Smooth muscle cell (in vitro differentiated cells): ENCODE data around the gene PPP2CA. TPM values are rescaled to one million over a fixed set of nuclear protein-coding genes. Genes with fewer than 3 reads are reported as not detected.

ENCODE experiments used
- DNase-seq: peaks from one replicate; lab custom pipeline; 2025; ENCODE audit not compliant: unreplicated experiment; lab: John Stamatoyannopoulos, UW
- H2AFZ ChIP-seq: fragments of 200-600 bp; sonication (generic); 2 replicates; pipeline ENCODE4 v1.6.0; 2016; ENCODE audit warnings: antibody characterized with exemption, low read depth, mild to moderate bottlenecking
- H3F3A ChIP-seq: fragments of 200-600 bp; sonication (generic); 2 replicates; pipeline ENCODE4 v1.6.0; 2017; ENCODE audit warnings: antibody characterized with exemption, low read depth
- H3K27ac ChIP-seq: fragments of 200-600 bp; sonication (generic); 2 replicates; pipeline ENCODE4 v1.5.1; 2016; ENCODE audit warnings: low read depth, mild to moderate bottlenecking
- H3K27me3 ChIP-seq: fragments of 200-600 bp; sonication (generic); 2 replicates; pipeline ENCODE4 v1.6.1; 2016; ENCODE audit warnings: low read depth, mild to moderate bottlenecking
- H3K36me3 ChIP-seq: fragments of 200-600 bp; sonication (generic); 2 replicates; pipeline ENCODE4 v1.5.1; 2016; ENCODE audit warnings: low read depth
- H3K4me1 ChIP-seq: fragments of 200-600 bp; sonication (generic); 2 replicates; pipeline ENCODE4 v1.5.1; 2016; ENCODE audit warnings: low read depth
- H3K4me2 ChIP-seq: fragments of 200-600 bp; sonication (generic); 2 replicates; pipeline ENCODE4 v1.6.0; 2016; ENCODE audit warnings: mild to moderate bottlenecking
- H3K4me3 ChIP-seq: fragments of 200-600 bp; sonication (generic); 2 replicates; pipeline ENCODE4 v1.5.1; 2016; ENCODE audit warnings: mild to moderate bottlenecking
- H3K79me2 ChIP-seq: fragments of 200-600 bp; sonication (generic); 2 replicates; pipeline ENCODE4 v1.6.0; 2016; ENCODE audit warnings: low read depth, mild to moderate bottlenecking
- H3K9ac ChIP-seq: fragments of 200-600 bp; sonication (generic); 2 replicates; pipeline ENCODE4 v1.6.0; 2016; ENCODE audit warnings: low read depth
- H3K9me3 ChIP-seq: fragments of 200-600 bp; sonication (generic); replicated peaks from 2 replicates; pipeline ENCODE4 v1.5.1; 2016; ENCODE audit warnings: low read depth
- H4K20me1 ChIP-seq: fragments of 200-600 bp; sonication (generic); 2 replicates; pipeline ENCODE4 v1.6.0; 2016; ENCODE audit warnings: low read depth
- CTCF ChIP-seq: fragments of 200-600 bp; sonication (generic); IDR thresholded peaks from 2 replicates; pipeline ENCODE4 v1.5.1; 2017; ENCODE audit warnings: borderline replicate concordance, mild to moderate bottlenecking, antibody characterized with exemption; ENCODE audit not compliant: insufficient read depth, poor library complexity, severe bottlenecking
- WGBS: methylation state at CpG from one replicate; pipeline ENCODE4 v1.1.7; 2016; ENCODE audit warnings: low lambda C conversion rate; 5-methylcytosine and 5-hydroxymethylcytosine counted together
- polyA plus RNA-seq: library from polyadenylated mRNA; unstranded; fragments of >200 nt; fragmentation: Nextera tagmentation; extraction: Ambion mirVana; gene quantifications from 2 replicates; pipeline ENCODE4 v1.2.1, GENCODE V29; 2016
- total RNA-seq: library from RNA; depleted of rRNA; stranded (reverse); fragments of >200 nt; gene quantifications from 2 replicates; pipeline ENCODE4 v1.2.3, GENCODE V29; 2014

Gene PPP2CA
- total and polyA plus RNA-seq, 2 experiments from 2014 or later: 82.4 to 243 TPM

GRCh38 chr5:134252671-134253070, 26.8 kb upstream of the PPP2CA start:
- H2AFZ ChIP-seq: no peak overlapping the region
- peaks cover 6% of the 10 kb centered on the region for H3K4me1 ChIP-seq
- no peak for TF ChIP-seq CTCF
- no peaks in the 10 kb centered on the region for H3F3A ChIP-seq
- no peak for DNase-seq
- WGBS: 39% methylated on average over 5 of the region's 5 CpGs
- H3K4me2 ChIP-seq: no peak overlapping the region
- H4K20me1 ChIP-seq: no peaks in the 10 kb centered on the region
- H3K9me3 ChIP-seq: no peaks in the 10 kb centered on the region
- H3K79me2 ChIP-seq: no peaks in the 10 kb centered on the region
- H3K36me3 ChIP-seq: no peaks in the 10 kb centered on the region
- no peak overlapping the region for H3K4me3 ChIP-seq
- H3K9ac ChIP-seq: no peak overlapping the region
- peak overlapping the region; percentile 61 for H3K27ac ChIP-seq
- H3K27me3 ChIP-seq: no peaks in the 10 kb centered on the region

- Histone ChIP-seq H3K79me2 (no peaks in the 10 kb centered on the region), H3F3A (no peaks in the 10 kb centered on the region), H3K27me3 (no peaks in the 10 kb centered on the region), H2AFZ (no peak overlapping the region), H3K4me1 (peaks cover 15% of the 10 kb centered on the region), H3K9me3 (no peaks in the 10 kb centered on the region), H3K36me3 (no peaks in the 10 kb centered on the region), H3K4me2 (no peak overlapping the region), H3K9ac (no peak overlapping the region), H4K20me1 (no peaks in the 10 kb centered on the region), H3K27ac (no peak overlapping the region), H3K4me3 (no peak overlapping the region)
- no peak for TF ChIP-seq CTCF
- DNase-seq: no peak
- 94% methylated on average over 3 of the region's 3 CpGs for WGBS
Measured at GRCh38 chr5:134250949-134251348, 25.1 kb upstream of the PPP2CA start.

- H4K20me1 ChIP-seq: no peaks in the 10 kb centered on the region
- H3K4me2 ChIP-seq: no peak overlapping the region
- peaks cover 20% of the 10 kb centered on the region for H3K4me1 ChIP-seq
- no peaks in the 10 kb centered on the region for H3K9me3 ChIP-seq
- no peaks in the 10 kb centered on the region for H3K79me2 ChIP-seq
- H3K27me3 ChIP-seq: no peaks in the 10 kb centered on the region
- no peak for TF ChIP-seq CTCF
- WGBS: 90% methylated on average over 15 of the region's 15 CpGs
- H3F3A ChIP-seq: no peaks in the 10 kb centered on the region
- DNase-seq: no peak
- H3K36me3 ChIP-seq: no peaks in the 10 kb centered on the region
- H3K27ac ChIP-seq: no peak overlapping the region
- no peak overlapping the region for H2AFZ ChIP-seq
- H3K4me3 ChIP-seq: no peak overlapping the region
- H3K9ac ChIP-seq: no peak overlapping the region
Measured at GRCh38 chr5:134249469-134250379, 23.9 kb upstream of the PPP2CA start.
